LNCAP (cell line): ENCODE data around the gene TAF11L3.
"Not testable (repeated sequence)": the region's sequence is repeated elsewhere in the genome, so short reads cannot be mapped to it uniquely, and the experiment has no call there.

ENCODE experiments used
- TF ChIP-seq, protein P1 (sequence below): fragments of 450-650 bp; IDR thresholded peaks from 2 replicates; pipeline ENCODE4 v1.5.1; 2017; ENCODE audit warnings: mild to moderate bottlenecking

The TAF11L3 gene

GRCh38 chr5:17497446-17497845 is 20.7 kb upstream of the TAF11L3 start:
- TF ChIP-seq, protein P1, sequence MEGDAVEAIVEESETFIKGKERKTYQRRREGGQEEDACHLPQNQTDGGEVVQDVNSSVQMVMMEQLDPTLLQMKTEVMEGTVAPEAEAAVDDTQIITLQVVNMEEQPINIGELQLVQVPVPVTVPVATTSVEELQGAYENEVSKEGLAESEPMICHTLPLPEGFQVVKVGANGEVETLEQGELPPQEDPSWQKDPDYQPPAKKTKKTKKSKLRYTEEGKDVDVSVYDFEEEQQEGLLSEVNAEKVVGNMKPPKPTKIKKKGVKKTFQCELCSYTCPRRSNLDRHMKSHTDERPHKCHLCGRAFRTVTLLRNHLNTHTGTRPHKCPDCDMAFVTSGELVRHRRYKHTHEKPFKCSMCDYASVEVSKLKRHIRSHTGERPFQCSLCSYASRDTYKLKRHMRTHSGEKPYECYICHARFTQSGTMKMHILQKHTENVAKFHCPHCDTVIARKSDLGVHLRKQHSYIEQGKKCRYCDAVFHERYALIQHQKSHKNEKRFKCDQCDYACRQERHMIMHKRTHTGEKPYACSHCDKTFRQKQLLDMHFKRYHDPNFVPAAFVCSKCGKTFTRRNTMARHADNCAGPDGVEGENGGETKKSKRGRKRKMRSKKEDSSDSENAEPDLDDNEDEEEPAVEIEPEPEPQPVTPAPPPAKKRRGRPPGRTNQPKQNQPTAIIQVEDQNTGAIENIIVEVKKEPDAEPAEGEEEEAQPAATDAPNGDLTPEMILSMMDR, result no peak

DNA sequence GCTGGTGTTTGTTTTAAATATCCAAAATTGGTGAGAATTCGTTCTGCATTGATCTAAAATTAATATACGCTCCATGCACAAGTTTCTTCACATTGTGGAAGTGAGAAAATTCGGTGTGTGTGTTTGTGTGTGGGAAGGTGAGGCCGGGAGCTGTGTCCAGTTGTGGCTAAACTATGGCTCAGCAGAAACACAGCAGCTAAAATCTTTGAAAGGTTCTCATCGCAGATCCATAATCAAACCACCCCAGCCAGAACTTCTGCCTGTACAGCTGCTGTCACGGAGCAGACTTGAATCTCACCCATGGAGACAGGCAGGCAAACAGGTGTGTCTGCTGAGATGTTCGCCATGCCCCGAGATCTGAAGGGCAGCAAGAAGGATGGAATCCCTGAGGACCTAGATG is 20.2 kb upstream of the TAF11L3 start, which contains the start of gene TAF11L2:
TSS of gene TAF11L2 (plus strand) at position 301 of the 400 bp plus-strand sequence.
- TF ChIP-seq, protein P1, result not testable (repeated sequence)

GRCh38 chr5:17511775-17512325 is 6.3 kb upstream of the TAF11L3 start:
- TF ChIP-seq, protein P1, result no peak

DNA sequence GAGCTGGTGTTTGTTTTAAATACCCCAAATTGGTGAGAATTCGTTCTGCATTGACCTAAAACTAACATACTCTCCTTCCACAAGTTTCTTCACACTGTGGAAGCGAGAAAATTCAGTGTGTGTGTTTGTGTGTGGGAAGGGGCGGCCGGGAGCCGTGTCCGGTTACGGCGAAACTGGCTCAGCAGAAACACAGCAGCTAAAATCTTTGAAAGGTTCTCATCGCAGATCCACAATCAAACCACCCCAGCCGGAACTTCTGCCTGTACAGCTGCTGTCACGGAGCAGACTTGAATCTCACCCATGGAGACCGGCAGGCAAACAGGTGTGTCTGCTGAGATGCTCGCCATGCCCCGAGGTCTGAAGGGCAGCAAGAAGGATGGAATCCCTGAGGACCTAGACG is 3.3 kb downstream of the TAF11L3 start, which contains the start of gene TAF11L4:
TSS of gene TAF11L4 (plus strand) at position 301 of the 400 bp plus-strand sequence.
- TF ChIP-seq, protein P1, result not testable (repeated sequence)

- TF ChIP-seq, protein P1, result not testable (repeated sequence)
Measured at GRCh38 chr5:17524935-17525334, 6.8 kb downstream of the TAF11L3 start, which contains the start of gene TAF11L5. Gene TAF11L5 (plus strand): TSS chr5:17525235.

DNA sequence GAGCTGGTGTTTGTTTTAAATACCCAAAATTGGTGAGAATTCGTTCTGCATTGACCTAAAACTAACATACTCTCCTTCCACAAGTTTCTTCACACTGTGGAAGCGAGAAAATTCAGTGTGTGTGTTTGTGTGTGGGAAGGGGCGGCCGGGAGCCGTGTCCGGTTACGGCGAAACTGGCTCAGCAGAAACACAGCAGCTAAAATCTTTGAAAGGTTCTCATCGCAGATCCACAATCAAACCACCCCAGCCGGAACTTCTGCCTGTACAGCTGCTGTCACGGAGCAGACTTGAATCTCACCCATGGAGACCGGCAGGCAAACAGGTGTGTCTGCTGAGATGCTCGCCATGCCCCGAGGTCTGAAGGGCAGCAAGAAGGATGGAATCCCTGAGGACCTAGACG is 10.2 kb downstream of the TAF11L3 start, which contains the start of gene TAF11L6:
TSS of gene TAF11L6 (plus strand) at position 301 of the 400 bp plus-strand sequence.
- TF ChIP-seq, protein P1, result not testable (repeated sequence)
